Trophoblast cell (in vitro differentiated cells and primary cell): ENCODE data around the gene GDPD2.

Source experiments
- DNase-seq, 2 donors: peaks; one replicate each; pipeline ENCODE4 v3.0.0-alpha.2; 2016
- H2AFZ ChIP-seq: 2 replicates; pipeline ENCODE4 v1.6.1; 2013; ENCODE audit warnings: low read length, moderate library complexity, mild to moderate bottlenecking; ENCODE audit not compliant: insufficient read depth, poor library complexity
- H2AK5ac ChIP-seq: 2 replicates; pipeline ENCODE4 v1.6.1; 2013; ENCODE audit warnings: mild to moderate bottlenecking, low read length
- H2BK120ac ChIP-seq: 2 replicates; pipeline ENCODE4 v1.6.1; 2013; ENCODE audit warnings: low read length, mild to moderate bottlenecking, moderate library complexity; ENCODE audit not compliant: insufficient read depth, poor library complexity
- H2BK12ac ChIP-seq: 2 replicates; pipeline ENCODE4 v1.6.1; 2013; ENCODE audit warnings: mild to moderate bottlenecking, low read length, moderate library complexity
- H2BK5ac ChIP-seq: 2 replicates; pipeline ENCODE4 v1.6.1; 2013; ENCODE audit warnings: low read length, low read depth, moderate library complexity, mild to moderate bottlenecking; ENCODE audit not compliant: poor library complexity
- H3K14ac ChIP-seq: 2 replicates; pipeline ENCODE4 v1.6.1; 2013; ENCODE audit warnings: mild to moderate bottlenecking, low read length
- H3K18ac ChIP-seq: 2 replicates; pipeline ENCODE4 v1.6.1; 2013; ENCODE audit warnings: mild to moderate bottlenecking, low read length
- H3K23ac ChIP-seq: 2 replicates; pipeline ENCODE4 v1.6.1; 2013; ENCODE audit warnings: low read length
- H3K27ac ChIP-seq: 2 replicates; pipeline ENCODE4 v1.5.1; 2013; ENCODE audit warnings: low read depth, mild to moderate bottlenecking, inconsistent platforms, low read length, moderate library complexity
- H3K27me3 ChIP-seq: 2 replicates; pipeline ENCODE4 v1.6.1; 2013; ENCODE audit warnings: inconsistent platforms, mild to moderate bottlenecking, low read length, moderate library complexity; ENCODE audit not compliant: insufficient read depth
- H3K36me3 ChIP-seq, 2 experiments: 1 replicate in 1 of 2; 2 replicates in 1 of 2; pipeline ENCODE4 v1.6.1; 2013; ENCODE audit warnings: low read length in 2 of 2, mild to moderate bottlenecking in 2 of 2, moderate library complexity in 1 of 2; ENCODE audit not compliant: insufficient read depth in 2 of 2, control insufficient read depth in 1 of 2
- H3K4ac ChIP-seq: 2 replicates; pipeline ENCODE4 v1.6.1; 2013; ENCODE audit warnings: low read depth, mild to moderate bottlenecking, low read length, moderate library complexity
- H3K4me1 ChIP-seq, 2 experiments: 1 replicate in 1 of 2; 2 replicates in 1 of 2; pipeline ENCODE4 v1.6.1; 2013; ENCODE audit warnings: low read length in 2 of 2, mild to moderate bottlenecking in 2 of 2, moderate library complexity in 1 of 2; ENCODE audit not compliant: insufficient read depth in 2 of 2, control insufficient read depth in 1 of 2
- H3K4me2 ChIP-seq: 2 replicates; pipeline ENCODE4 v1.6.1; 2013; ENCODE audit warnings: inconsistent platforms, mild to moderate bottlenecking, low read length, moderate library complexity
- H3K4me3 ChIP-seq: 2 replicates; pipeline ENCODE4 v1.5.1; 2013; ENCODE audit warnings: mild to moderate bottlenecking, low read depth, low read length, inconsistent platforms
- H3K79me1 ChIP-seq: one replicate; pipeline ENCODE4 v1.6.1; 2013; ENCODE audit warnings: low read length
- H3K79me2 ChIP-seq: 2 replicates; pipeline ENCODE4 v1.6.1; 2013; ENCODE audit warnings: low read length, mild to moderate bottlenecking; ENCODE audit not compliant: control insufficient read depth, insufficient read depth, poor library complexity
- H3K9ac ChIP-seq: 2 replicates; pipeline ENCODE4 v1.6.1; 2013; ENCODE audit warnings: mild to moderate bottlenecking, low read length
- H3K9me3 ChIP-seq: 2 replicates; pipeline ENCODE4 v1.6.1; 2013; ENCODE audit warnings: low read depth, mild to moderate bottlenecking, control low read depth, inconsistent platforms, low read length; ENCODE audit not compliant: insufficient read depth
- H4K12ac ChIP-seq: 2 replicates; pipeline ENCODE4 v1.6.1; 2013; ENCODE audit warnings: low read depth, mild to moderate bottlenecking, low read length, moderate library complexity
- H4K8ac ChIP-seq: 2 replicates; pipeline ENCODE4 v1.6.1; 2013; ENCODE audit warnings: low read depth, mild to moderate bottlenecking, low read length, moderate library complexity
- H4K91ac ChIP-seq: one replicate; pipeline ENCODE4 v1.6.1; 2013; ENCODE audit warnings: low read depth, mild to moderate bottlenecking, low read length, moderate library complexity
- WGBS: extraction: QIAGEN DNeasy Blood & Tissue Kit; methylation state at CpG from one replicate; pipeline ENCODE4 v1.1.7; 2013; ENCODE audit warnings: missing lambda C conversion rate; ENCODE audit not compliant: insufficient read length, insufficient coverage; ENCODE audit errors: extremely low coverage; 5-methylcytosine and 5-hydroxymethylcytosine counted together

The GDPD2 gene

DNA sequence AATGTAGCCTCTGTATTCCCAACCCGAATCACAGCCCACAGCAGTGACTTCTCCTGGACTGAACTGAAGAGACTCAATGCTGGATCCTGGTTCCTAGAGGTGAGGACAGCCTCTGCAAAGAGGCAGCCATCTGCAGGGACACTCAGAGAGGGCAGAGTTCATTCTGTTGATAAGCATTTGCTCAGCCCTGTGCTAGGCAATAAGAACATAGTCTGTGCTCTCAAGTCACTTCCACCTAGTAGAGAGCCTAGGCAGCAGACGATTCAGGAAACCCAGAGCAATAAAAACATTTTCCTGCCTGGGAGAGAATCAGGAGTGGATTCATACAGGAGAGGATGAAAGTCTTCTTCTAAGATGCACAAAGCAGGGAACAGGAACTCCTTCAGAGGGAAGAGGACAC lies 4.3 kb downstream of the GDPD2 start:
- Histone ChIP-seq H3K4me1 (peaks cover 5 to 15% of the 10 kb centered on the region in 2 experiments), H3K27ac (no peak overlapping the region), H2BK5ac (no peak overlapping the region), H3K23ac (no peak overlapping the region), H4K12ac (no peak overlapping the region), H3K36me3 (no peaks in the 10 kb centered on the region), H3K4me3 (no peak overlapping the region), H4K8ac (no peak overlapping the region), H3K18ac (no peak overlapping the region), H2BK120ac (no peak overlapping the region), H2AFZ (no peak overlapping the region), H3K27me3 (no peaks in the 10 kb centered on the region), H2AK5ac (no peak overlapping the region), H3K4me2 (no peak overlapping the region), H3K9me3 (no peaks in the 10 kb centered on the region), H3K79me2 (peaks cover 1% of the 10 kb centered on the region), H3K14ac (no peak overlapping the region), H2BK12ac (no peak overlapping the region), H3K9ac (no peak overlapping the region), H4K91ac (no peak overlapping the region), H3K79me1 (peaks cover 4% of the 10 kb centered on the region), H3K4ac (no peak overlapping the region)
- WGBS = no CpG with 5 or more reads among the region's 2 CpGs
- DNase-seq = no peak

DNA sequence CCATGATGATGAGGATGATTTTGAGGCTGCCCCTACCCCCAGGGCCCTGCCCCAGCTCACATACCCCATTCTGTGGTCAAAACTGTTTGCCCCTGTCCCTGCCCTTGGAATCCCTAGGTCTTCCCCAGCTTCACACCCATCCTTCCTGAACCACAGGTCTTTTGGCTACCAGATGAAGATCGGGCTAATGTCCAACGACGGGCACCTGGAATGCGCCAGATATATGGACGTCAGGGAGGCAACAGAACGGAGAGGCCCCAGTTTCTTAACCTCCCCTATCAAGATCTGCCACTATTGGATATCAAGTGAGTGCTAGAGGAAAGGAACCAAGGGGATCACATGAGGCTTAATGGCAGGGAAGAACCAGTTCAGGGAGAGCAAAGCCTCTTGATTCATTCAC lies 6.6 kb downstream of the GDPD2 start:
- peaks cover 0 to 4% of the 10 kb centered on the region in 2 experiments for H3K4me1 ChIP-seq
- no peak overlapping the region for H3K4me3 ChIP-seq
- no peak overlapping the region for H4K91ac ChIP-seq
- no peak overlapping the region for H3K4me2 ChIP-seq
- H3K27me3 ChIP-seq = no peaks in the 10 kb centered on the region
- no peaks in the 10 kb centered on the region for H3K36me3 ChIP-seq
- no peak overlapping the region for H3K4ac ChIP-seq
- no peak for DNase-seq
- H3K9ac ChIP-seq = no peak overlapping the region
- H2AK5ac ChIP-seq = no peak overlapping the region
- peaks cover 2% of the 10 kb centered on the region for H3K79me1 ChIP-seq
- H3K9me3 ChIP-seq = no peaks in the 10 kb centered on the region
- no peak overlapping the region for H2BK120ac ChIP-seq
- no peak overlapping the region for H2AFZ ChIP-seq
- no peak overlapping the region for H2BK5ac ChIP-seq
- H3K27ac ChIP-seq = no peak overlapping the region
- H3K23ac ChIP-seq = no peak overlapping the region
- no peaks in the 10 kb centered on the region for H3K79me2 ChIP-seq
- H4K8ac ChIP-seq = no peak overlapping the region
- WGBS = no CpG with 5 or more reads among the region's 6 CpGs
- no peak overlapping the region for H4K12ac ChIP-seq
- no peak overlapping the region for H3K14ac ChIP-seq
- H3K18ac ChIP-seq = no peak overlapping the region
- H2BK12ac ChIP-seq = no peak overlapping the region

DNA sequence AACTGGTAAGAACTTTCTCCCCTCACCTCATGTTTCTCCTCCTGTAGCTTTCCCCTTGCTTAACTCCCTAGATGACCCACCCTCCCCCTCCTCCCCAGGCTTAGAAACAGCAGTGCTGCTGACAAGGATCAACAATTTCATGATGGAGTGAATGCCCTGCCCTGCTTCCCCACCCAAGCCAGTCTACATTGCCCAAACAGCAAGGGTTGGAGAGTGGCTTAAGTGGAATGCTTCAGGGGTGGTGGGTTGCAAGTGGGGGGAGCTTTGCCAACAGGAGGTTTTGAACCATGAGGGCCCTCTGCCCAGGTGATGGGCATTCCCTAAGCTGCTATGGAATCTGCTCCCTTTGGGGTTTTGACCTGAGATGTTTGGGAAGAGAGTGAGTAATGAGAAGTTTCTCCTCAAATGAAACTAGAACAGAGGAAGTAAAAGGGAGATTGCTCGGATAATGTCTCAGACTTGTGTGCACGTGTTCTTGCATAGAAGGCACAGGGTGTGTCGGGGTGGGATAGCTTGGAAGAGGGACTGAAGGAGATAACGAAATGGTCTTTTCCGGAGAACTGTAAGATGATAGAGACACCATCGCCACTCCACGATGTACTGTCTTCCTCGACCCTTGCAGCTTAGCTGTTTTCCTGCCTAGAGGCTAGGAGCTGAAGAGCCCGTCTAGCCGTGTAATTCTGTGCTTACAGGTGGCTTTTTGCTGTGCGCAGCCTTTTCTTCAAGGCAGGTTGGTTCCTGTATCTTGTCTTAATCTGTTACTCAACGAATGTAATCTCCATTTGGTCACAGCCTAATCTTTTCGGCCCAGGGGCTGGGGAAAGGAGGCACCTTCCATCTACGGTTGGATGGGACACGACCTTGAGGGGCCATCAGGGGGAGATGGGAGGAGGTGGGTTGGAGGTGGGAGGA lies 10.1 kb downstream of the GDPD2 start:
- H3K27me3 ChIP-seq = no peaks in the 10 kb centered on the region
- no peak overlapping the region for H3K23ac ChIP-seq
- H3K4me1 ChIP-seq = peaks cover 0 to 10% of the 10 kb centered on the region in 2 experiments
- H3K4me2 ChIP-seq = peak overlapping the region; percentile 99
- no peak overlapping the region for H4K12ac ChIP-seq
- no peak overlapping the region for H2BK120ac ChIP-seq
- no peak overlapping the region for H3K9ac ChIP-seq
- H2BK5ac ChIP-seq = no peak overlapping the region
- H3K18ac ChIP-seq = no peak overlapping the region
- peak overlapping the region; percentile 48 for H2AFZ ChIP-seq
- H3K4me3 ChIP-seq = no peak overlapping the region
- no peaks in the 10 kb centered on the region for H3K9me3 ChIP-seq
- no peak overlapping the region for H3K14ac ChIP-seq
- H4K8ac ChIP-seq = no peak overlapping the region
- H2BK12ac ChIP-seq = no peak overlapping the region
- no peak overlapping the region for H3K4ac ChIP-seq
- no CpG with 5 or more reads among the region's 15 CpGs for WGBS
- no peak overlapping the region for H2AK5ac ChIP-seq
- no peak overlapping the region for H3K27ac ChIP-seq
- peaks cover 4% of the 10 kb centered on the region for H3K79me1 ChIP-seq
- H3K36me3 ChIP-seq = no peaks in the 10 kb centered on the region
- no peak for DNase-seq
- peaks cover 2% of the 10 kb centered on the region for H3K79me2 ChIP-seq
- H4K91ac ChIP-seq = no peak overlapping the region

DNA sequence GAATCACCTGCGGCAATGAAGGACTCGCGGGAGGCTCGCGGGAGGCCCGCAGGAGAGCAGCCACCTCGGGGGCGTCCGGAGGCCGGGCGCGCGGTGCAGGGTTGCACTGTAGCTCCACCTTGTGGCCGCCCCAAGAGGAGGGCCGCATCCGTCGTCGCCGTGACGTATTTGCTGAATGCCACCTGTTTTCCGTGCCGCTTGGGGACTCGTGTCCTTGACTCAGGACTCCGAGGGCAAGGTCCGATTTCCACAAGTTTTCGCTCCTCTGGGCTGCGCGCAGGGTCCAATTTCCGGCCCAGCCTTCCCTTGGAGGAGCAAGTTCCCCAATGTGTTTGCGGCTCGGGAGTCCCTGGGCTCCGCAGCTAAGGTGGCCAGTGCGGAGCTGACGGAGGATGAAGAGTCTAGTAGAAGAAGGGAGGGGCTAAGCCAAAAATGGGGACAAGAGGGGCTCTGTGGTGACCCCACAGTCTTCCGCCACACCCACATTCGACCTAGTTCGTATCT lies 10.8 kb downstream of the GDPD2 start:
- Histone ChIP-seq H3K36me3 (no peaks in the 10 kb centered on the region), H2BK5ac (no peak overlapping the region), H3K9ac (no peak overlapping the region), H4K8ac (peak overlapping the region; percentile 80), H3K4me3 (peak overlapping the region; percentile 84), H3K14ac (no peak overlapping the region), H2AFZ (peak overlapping the region; percentile 97), H2BK12ac (no peak overlapping the region), H4K91ac (no peak overlapping the region), H2AK5ac (no peak overlapping the region), H2BK120ac (no peak overlapping the region), H3K79me2 (peaks cover 2% of the 10 kb centered on the region), H3K4ac (no peak overlapping the region), H3K79me1 (peaks cover 4% of the 10 kb centered on the region), H3K27ac (no peak overlapping the region), H3K18ac (no peak overlapping the region), H3K9me3 (no peaks in the 10 kb centered on the region), H3K27me3 (no peaks in the 10 kb centered on the region), H3K4me1 (peaks cover 0 to 10% of the 10 kb centered on the region in 2 experiments), H3K23ac (no peak overlapping the region), H3K4me2 (peak overlapping the region; percentile 99), H4K12ac (no peak overlapping the region)
- whole genome bisulfite sequencing = no CpG with 5 or more reads among the region's 37 CpGs
- peak; percentile 30 to 61 for DNase-seq
